Activated effector memory CD4-positive, alpha-beta T cell treated with Interleukin-2 at 50 U/mL for 16 hours (primary cell): Measurements from ENCODE around the gene ZMYND15.

ENCODE experiments used
- DNase-seq: peaks from one replicate; pipeline ENCODE4 v3.0.0-alpha.2; 2020

The ZMYND15 gene

GRCh38 chr17:4743898-4744297, 4.3 kb downstream of the ZMYND15 start:
- no peak for DNase-seq

- DNase-seq = no peak
Observed at GRCh38 chr17:4744999-4745969, 5.7 kb downstream of the ZMYND15 start.

GRCh38 chr17:4747847-4748246, 8.2 kb downstream of the ZMYND15 start:
- DNase-seq = no peak

GRCh38 chr17:4748686-4749085, 9.1 kb downstream of the ZMYND15 start:
- no peak for DNase-seq

GRCh38 chr17:4750606-4751005, 11.0 kb downstream of the ZMYND15 start:
- DNase-seq = no peak

GRCh38 chr17:4751932-4752331, 12.3 kb downstream of the ZMYND15 start:
- no peak for DNase-seq

GRCh38 chr17:4753392-4753791, 13.8 kb downstream of the ZMYND15 start:
- DNase-seq = no peak

GRCh38 chr17:4759776-4760236, 20.2 kb downstream of the ZMYND15 start:
- no peak for DNase-seq

- no peak for DNase-seq
Observed at GRCh38 chr17:4764595-4764994, 25.0 kb downstream of the ZMYND15 start.

GRCh38 chr17:4766201-4766600, 26.6 kb downstream of the ZMYND15 start:
- DNase-seq = no peak

- DNase-seq = no peak
Observed at GRCh38 chr17:4766723-4767122, 27.1 kb downstream of the ZMYND15 start.

- DNase-seq = no peak
Observed at GRCh38 chr17:4768298-4768697, 28.7 kb downstream of the ZMYND15 start.

- DNase-seq = no peak
Observed at GRCh38 chr17:4769628-4770027, 30.0 kb downstream of the ZMYND15 start.

- no peak for DNase-seq
Observed at GRCh38 chr17:4771519-4772234, 32.0 kb downstream of the ZMYND15 start, which contains the start of gene TM4SF5. Gene TM4SF5, plus strand, starts transcription at chr17:4771886. Its CDS starts 37 bp downstream, at chr17:4771923.

GRCh38 chr17:4772235-4772613, 32.6 kb downstream of the ZMYND15 start:
- DNase-seq = no peak

GRCh38 chr17:4777969-4778760, 38.5 kb downstream of the ZMYND15 start:
- DNase-seq = no peak

- DNase-seq = no peak
Observed at GRCh38 chr17:4780325-4780955, 40.8 kb downstream of the ZMYND15 start.

- DNase-seq = no peak
Observed at GRCh38 chr17:4782652-4783051, 43.0 kb downstream of the ZMYND15 start.

- DNase-seq = no peak
Observed at GRCh38 chr17:4785311-4786105, 45.9 kb downstream of the ZMYND15 start.

GRCh38 chr17:4786106-4786511, 46.5 kb downstream of the ZMYND15 start, which contains the start of gene VMO1:
Gene VMO1, minus strand, starts transcription at chr17:4786364. Its CDS starts 12 bp downstream, at chr17:4786352.
- no peak for DNase-seq

GRCh38 chr17:4786516-4786915, 46.9 kb downstream of the ZMYND15 start:
- DNase-seq = no peak
